Measurements from ENCODE around the gene ANKRD33. TPM values are rescaled to one million over a fixed set of nuclear protein-coding genes. Genes with fewer than 3 reads are reported as not detected.

Gene ANKRD33
- total and polyA plus RNA-seq, 2 experiments from 2014 or later, result 0.27 to 1.7 TPM

DNA sequence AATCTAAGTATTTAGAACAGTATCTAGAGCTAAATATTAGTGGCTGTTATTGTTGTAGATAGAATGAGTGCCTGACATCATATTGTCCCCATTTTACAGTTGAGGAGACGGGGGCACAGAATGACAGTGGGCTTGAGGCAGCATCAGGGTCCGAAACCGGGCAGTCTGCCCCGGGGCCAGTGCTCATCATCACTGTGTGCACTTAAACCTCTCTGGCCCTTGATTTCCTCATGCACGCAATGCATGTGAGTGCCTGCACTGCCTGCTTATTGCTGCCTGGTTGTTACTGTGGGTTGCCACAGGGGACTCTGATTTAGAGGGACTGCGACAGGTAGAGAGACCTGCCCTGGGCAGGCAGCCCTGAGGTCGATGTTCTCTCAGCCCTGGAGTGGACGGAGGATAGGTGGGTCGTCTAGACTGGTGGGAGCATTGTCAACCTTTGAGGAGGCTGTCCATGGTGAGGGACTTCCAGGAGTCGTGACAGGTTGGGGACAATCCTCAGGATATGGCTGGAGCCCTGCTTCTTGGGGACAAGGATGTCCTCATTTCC lies 29.2 kb downstream of the ANKRD33 start:
- no peak overlapping the region for H3K4me2 ChIP-seq
- no peaks in the 10 kb centered on the region for H3K79me2 ChIP-seq (replicated peaks; ENCODE audit: insufficient read depth)
- Mint-ChIP-seq H3K36me3 (ENCODE audit: low read depth) (no peaks in the 10 kb centered on the region), H3K9me3 (peaks cover 3% of the 10 kb centered on the region; the same call in 1 of the 3 replicates), H3K4me1 (peaks cover 30% of the 10 kb centered on the region), H3K27me3 (ENCODE audit: insufficient read depth, low read depth, poor library complexity) (peaks cover 16% of the 10 kb centered on the region), H3K4me3 (no peak overlapping the region), H3K27ac (no peak overlapping the region)
- no peaks in the 10 kb centered on the region for H4K20me1 ChIP-seq (replicated peaks; ENCODE audit: insufficient read depth)
- no peaks in the 10 kb centered on the region; the same call in 1 of the 2 replicates for H3K36me3 ChIP-seq (ENCODE audit: insufficient read depth)
- no peak overlapping the region for H3K27ac ChIP-seq (ENCODE audit: low read depth)
- TF ChIP-seq, protein P1, sequence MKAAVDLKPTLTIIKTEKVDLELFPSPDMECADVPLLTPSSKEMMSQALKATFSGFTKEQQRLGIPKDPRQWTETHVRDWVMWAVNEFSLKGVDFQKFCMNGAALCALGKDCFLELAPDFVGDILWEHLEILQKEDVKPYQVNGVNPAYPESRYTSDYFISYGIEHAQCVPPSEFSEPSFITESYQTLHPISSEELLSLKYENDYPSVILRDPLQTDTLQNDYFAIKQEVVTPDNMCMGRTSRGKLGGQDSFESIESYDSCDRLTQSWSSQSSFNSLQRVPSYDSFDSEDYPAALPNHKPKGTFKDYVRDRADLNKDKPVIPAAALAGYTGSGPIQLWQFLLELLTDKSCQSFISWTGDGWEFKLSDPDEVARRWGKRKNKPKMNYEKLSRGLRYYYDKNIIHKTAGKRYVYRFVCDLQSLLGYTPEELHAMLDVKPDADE (IDR thresholded peaks at IDR 0.05), result no peak
- TF ChIP-seq, protein P2, sequence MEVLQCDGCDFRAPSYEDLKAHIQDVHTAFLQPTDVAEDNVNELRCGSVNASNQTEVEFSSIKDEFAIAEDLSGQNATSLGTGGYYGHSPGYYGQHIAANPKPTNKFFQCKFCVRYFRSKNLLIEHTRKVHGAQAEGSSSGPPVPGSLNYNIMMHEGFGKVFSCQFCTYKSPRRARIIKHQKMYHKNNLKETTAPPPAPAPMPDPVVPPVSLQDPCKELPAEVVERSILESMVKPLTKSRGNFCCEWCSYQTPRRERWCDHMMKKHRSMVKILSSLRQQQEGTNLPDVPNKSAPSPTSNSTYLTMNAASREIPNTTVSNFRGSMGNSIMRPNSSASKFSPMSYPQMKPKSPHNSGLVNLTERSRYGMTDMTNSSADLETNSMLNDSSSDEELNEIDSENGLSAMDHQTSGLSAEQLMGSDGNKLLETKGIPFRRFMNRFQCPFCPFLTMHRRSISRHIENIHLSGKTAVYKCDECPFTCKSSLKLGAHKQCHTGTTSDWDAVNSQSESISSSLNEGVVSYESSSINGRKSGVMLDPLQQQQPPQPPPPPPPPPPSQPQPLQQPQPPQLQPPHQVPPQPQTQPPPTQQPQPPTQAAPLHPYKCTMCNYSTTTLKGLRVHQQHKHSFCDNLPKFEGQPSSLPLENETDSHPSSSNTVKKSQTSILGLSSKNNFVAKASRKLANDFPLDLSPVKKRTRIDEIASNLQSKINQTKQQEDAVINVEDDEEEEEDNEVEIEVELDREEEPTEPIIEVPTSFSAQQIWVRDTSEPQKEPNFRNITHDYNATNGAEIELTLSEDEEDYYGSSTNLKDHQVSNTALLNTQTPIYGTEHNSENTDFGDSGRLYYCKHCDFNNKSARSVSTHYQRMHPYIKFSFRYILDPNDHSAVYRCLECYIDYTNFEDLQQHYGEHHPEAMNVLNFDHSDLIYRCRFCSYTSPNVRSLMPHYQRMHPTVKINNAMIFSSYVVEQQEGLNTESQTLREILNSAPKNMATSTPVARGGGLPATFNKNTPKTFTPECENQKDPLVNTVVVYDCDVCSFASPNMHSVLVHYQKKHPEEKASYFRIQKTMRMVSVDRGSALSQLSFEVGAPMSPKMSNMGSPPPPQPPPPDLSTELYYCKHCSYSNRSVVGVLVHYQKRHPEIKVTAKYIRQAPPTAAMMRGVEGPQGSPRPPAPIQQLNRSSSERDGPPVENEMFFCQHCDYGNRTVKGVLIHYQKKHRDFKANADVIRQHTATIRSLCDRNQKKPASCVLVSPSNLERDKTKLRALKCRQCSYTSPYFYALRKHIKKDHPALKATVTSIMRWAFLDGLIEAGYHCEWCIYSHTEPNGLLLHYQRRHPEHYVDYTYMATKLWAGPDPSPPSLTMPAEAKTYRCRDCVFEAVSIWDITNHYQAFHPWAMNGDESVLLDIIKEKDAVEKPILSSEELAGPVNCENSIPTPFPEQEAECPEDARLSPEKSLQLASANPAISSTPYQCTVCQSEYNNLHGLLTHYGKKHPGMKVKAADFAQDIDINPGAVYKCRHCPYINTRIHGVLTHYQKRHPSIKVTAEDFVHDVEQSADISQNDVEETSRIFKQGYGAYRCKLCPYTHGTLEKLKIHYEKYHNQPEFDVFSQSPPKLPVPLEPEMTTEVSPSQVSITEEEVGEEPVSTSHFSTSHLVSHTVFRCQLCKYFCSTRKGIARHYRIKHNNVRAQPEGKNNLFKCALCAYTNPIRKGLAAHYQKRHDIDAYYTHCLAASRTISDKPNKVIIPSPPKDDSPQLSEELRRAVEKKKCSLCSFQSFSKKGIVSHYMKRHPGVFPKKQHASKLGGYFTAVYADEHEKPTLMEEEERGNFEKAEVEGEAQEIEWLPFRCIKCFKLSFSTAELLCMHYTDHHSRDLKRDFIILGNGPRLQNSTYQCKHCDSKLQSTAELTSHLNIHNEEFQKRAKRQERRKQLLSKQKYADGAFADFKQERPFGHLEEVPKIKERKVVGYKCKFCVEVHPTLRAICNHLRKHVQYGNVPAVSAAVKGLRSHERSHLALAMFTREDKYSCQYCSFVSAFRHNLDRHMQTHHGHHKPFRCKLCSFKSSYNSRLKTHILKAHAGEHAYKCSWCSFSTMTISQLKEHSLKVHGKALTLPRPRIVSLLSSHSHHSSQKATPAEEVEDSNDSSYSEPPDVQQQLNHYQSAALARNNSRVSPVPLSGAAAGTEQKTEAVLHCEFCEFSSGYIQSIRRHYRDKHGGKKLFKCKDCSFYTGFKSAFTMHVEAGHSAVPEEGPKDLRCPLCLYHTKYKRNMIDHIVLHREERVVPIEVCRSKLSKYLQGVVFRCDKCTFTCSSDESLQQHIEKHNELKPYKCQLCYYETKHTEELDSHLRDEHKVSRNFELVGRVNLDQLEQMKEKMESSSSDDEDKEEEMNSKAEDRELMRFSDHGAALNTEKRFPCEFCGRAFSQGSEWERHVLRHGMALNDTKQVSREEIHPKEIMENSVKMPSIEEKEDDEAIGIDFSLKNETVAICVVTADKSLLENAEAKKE (CRISPR knock-in tag; IDR thresholded peaks at IDR 0.05), result no peak
- TF ChIP-seq JUNB (IDR thresholded peaks at IDR 0.05; ENCODE audit: unreplicated experiment) (no peak), NANOG (IDR thresholded peaks at IDR 0.05; ENCODE audit: borderline replicate concordance) (no peak)
- ATAC-seq (no peak), DNase-seq (ENCODE audit: low spot score) (no peak)
- H2AFZ ChIP-seq, result no peak overlapping the region
- peaks cover 5% of the 10 kb centered on the region; the same call in 1 of the 2 replicates for H3K4me1 ChIP-seq (ENCODE audit: insufficient read depth)
- no peak overlapping the region for H3K4me3 ChIP-seq
- H3K27me3 ChIP-seq (ENCODE audit: insufficient read depth), result no peaks in the 10 kb centered on the region
- no peaks in the 10 kb centered on the region for H3F3A ChIP-seq (replicated peaks; ENCODE audit: low read depth)
- no peaks in the 10 kb centered on the region for H3K9me2 ChIP-seq (ENCODE audit: insufficient read depth)
